HL-60 (cell line): ENCODE measurements around the gene ABCG1.

ENCODE experiments used
- DNase-seq, 2 experiments: peaks; one replicate each; pipeline ENCODE4 v3.0.0-alpha.2; 2010 to 2020; ENCODE audit warnings: low read depth in 1 of 2, low spot score in 1 of 2
- H3K27ac ChIP-seq: fragments of 250-450 bp; sonication (Bioruptor Pico); replicated peaks from 2 replicates; pipeline ENCODE4 v1.5.1; 2020; ENCODE audit warnings: mild to moderate bottlenecking, moderate library complexity
- H3K27me3 ChIP-seq: fragments of 250-450 bp; sonication (Bioruptor Pico); 2 replicates; pipeline ENCODE4 v1.5.1; 2021; ENCODE audit warnings: mild to moderate bottlenecking, moderate library complexity; ENCODE audit not compliant: insufficient read depth, poor library complexity, severe bottlenecking
- H3K4me3 ChIP-seq: replicated peaks from 2 replicates; pipeline ENCODE4 v1.5.1; 2011; ENCODE audit warnings: mild to moderate bottlenecking, control low read depth, low read length; ENCODE audit not compliant: insufficient read depth
- CTCF ChIP-seq: IDR thresholded peaks from one replicate; pipeline ENCODE4 v1.5.1; 2011; ENCODE audit warnings: low read length, control low read depth, inconsistent platforms; ENCODE audit not compliant: insufficient read depth
- GABPA ChIP-seq: IDR thresholded peaks from 2 replicates; pipeline ENCODE4 v1.6.1; 2012; ENCODE audit warnings: low read depth
- POLR2AphosphoS5 ChIP-seq: IDR thresholded peaks from 2 replicates; pipeline ENCODE4 v1.6.1; 2012; ENCODE audit warnings: low read depth
- REST ChIP-seq: IDR thresholded peaks from 2 replicates; pipeline ENCODE4 v1.6.1; 2012; ENCODE audit warnings: low read depth; ENCODE audit not compliant: insufficient replicate concordance
- SPI1 ChIP-seq: IDR thresholded peaks from 2 replicates; pipeline ENCODE4 v1.6.1; 2012; ENCODE audit warnings: low read depth, mild to moderate bottlenecking, borderline replicate concordance

Gene ABCG1

GRCh38 chr21:42262831-42263231 is 43.9 kb downstream of the ABCG1 start:
- Histone ChIP-seq H3K27me3 (no peaks in the 10 kb centered on the region), H3K27ac (no peak overlapping the region), H3K4me3 (no peak overlapping the region)
- DNase-seq, result no peak
- TF ChIP-seq REST (no peak), CTCF (no peak)

- no peak overlapping the region for H3K4me3 ChIP-seq
- no peak for TF ChIP-seq SPI1
- no peak for TF ChIP-seq GABPA
- TF ChIP-seq POLR2AphosphoS5, result no peak
- TF ChIP-seq REST, result no peak
- no peak for TF ChIP-seq CTCF
- H3K27me3 ChIP-seq, result no peaks in the 10 kb centered on the region
- no peak overlapping the region for H3K27ac ChIP-seq
- DNase-seq, result peak in 1 of 2 experiments; percentile 50
Observed at GRCh38 chr21:42263591-42264131, 44.7 kb downstream of the ABCG1 start.

GRCh38 chr21:42264245-42265195 is 45.6 kb downstream of the ABCG1 start:
- Histone ChIP-seq H3K27me3 (no peaks in the 10 kb centered on the region), H3K4me3 (no peak overlapping the region), H3K27ac (no peak overlapping the region)
- TF ChIP-seq CTCF, result no peak
- peak; percentile 70 for TF ChIP-seq REST
- DNase-seq, result no peak
